Stimulated activated CD8-positive, alpha-beta memory T cell treated with anti-CD3 and anti-CD28 coated beads, Interleukin-4, amount 100 ng/mL, for 1 hour (primary cell): ENCODE data around the gene CLN6.
A peak's percentile ranks its signal among the peaks of the same experiment; 100 is the strongest.

Experiments used
- DNase-seq, 2 donors: peaks; one replicate each; pipeline ENCODE4 v3.0.0-alpha.2; 2020; ENCODE audit warnings: low read depth in 2 of 2, low spot score in 1 of 2

The CLN6 gene

GRCh38 chr15:68229386-68230156 lies at the start of gene CLN6:
Gene CLN6 (minus strand): TSS chr15:68229728. CDS start chr15:68229584, 144 bp downstream.
- DNase-seq = peak; percentile 54 to 58

- DNase-seq = no peak
Measured at GRCh38 chr15:68278595-68279405, 49.3 kb upstream of the CLN6 start.

- DNase-seq = no peak
Measured at GRCh38 chr15:68278345-68278594, 48.7 kb upstream of the CLN6 start.

- DNase-seq = peak; percentile 65 to 77
Measured at GRCh38 chr15:68277603-68278344, 48.2 kb upstream of the CLN6 start, which contains the start of gene FEM1B. Gene FEM1B (plus strand): TSS chr15:68277745. CDS start chr15:68278418, 673 bp downstream.

GRCh38 chr15:68277131-68277602 lies 47.6 kb upstream of the CLN6 start:
- DNase-seq = no peak

- DNase-seq = no peak
Measured at GRCh38 chr15:68276668-68277067, 47.1 kb upstream of the CLN6 start.

GRCh38 chr15:68275165-68275746 lies 45.7 kb upstream of the CLN6 start:
- no peak for DNase-seq

GRCh38 chr15:68274201-68274848 lies 44.8 kb upstream of the CLN6 start:
- DNase-seq = no peak

- DNase-seq = no peak
Measured at GRCh38 chr15:68272721-68273271, 43.3 kb upstream of the CLN6 start.

GRCh38 chr15:68271854-68272471 lies 42.4 kb upstream of the CLN6 start:
- no peak for DNase-seq

GRCh38 chr15:68268405-68268804 lies 38.9 kb upstream of the CLN6 start:
- DNase-seq = no peak

- no peak for DNase-seq
Measured at GRCh38 chr15:68265674-68266073, 36.1 kb upstream of the CLN6 start.

GRCh38 chr15:68265081-68265480 lies 35.6 kb upstream of the CLN6 start:
- no peak for DNase-seq

GRCh38 chr15:68264282-68264681 lies 34.8 kb upstream of the CLN6 start:
- DNase-seq = no peak

GRCh38 chr15:68262514-68263356 lies 33.2 kb upstream of the CLN6 start:
- DNase-seq = no peak

- no peak for DNase-seq
Measured at GRCh38 chr15:68261980-68262379, 32.5 kb upstream of the CLN6 start.

- DNase-seq = no peak
Measured at GRCh38 chr15:68261241-68261640, 31.7 kb upstream of the CLN6 start.

- no peak for DNase-seq
Measured at GRCh38 chr15:68259883-68260282, 30.4 kb upstream of the CLN6 start.

GRCh38 chr15:68258692-68259091 lies 29.2 kb upstream of the CLN6 start:
- no peak for DNase-seq
